ENCODE data around the gene TRAPPC6A.
"Not testable (repeated sequence)": the region's sequence is repeated elsewhere in the genome, so short reads cannot be mapped to it uniquely, and the experiment has no call there.

The TRAPPC6A gene

DNA sequence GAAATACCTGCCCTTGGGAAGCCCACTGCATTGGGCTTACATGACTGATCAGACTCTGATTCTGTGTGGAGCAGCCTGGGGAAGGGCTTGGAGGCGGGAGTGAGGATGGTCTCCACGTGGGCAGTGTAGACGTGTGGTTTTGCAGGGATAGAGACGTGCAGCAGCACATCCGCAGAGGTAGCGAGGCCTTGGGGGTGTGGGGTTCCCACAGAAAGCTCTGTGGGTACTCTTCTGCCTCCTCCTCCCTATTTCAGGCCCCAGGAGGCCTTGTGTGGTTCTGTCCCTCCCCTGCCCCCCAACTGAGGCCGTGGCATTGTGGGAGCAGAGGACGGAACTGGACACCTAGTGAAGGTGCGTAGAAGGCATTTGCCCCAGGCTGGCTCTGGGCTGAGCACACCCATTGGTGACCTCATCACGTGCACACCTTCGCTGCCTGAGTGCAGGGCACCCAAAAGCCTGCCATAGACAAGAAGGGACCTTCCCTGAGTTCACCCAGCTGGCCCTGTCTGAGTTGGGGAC, 56.2 kb downstream of the TRAPPC6A start:
- H3K4me3 ChIP-seq (ENCODE audit: low read length) = no peak overlapping the region
- no peak for DNase-seq (ENCODE audit: low read depth)
- TF ChIP-seq, protein P1, sequence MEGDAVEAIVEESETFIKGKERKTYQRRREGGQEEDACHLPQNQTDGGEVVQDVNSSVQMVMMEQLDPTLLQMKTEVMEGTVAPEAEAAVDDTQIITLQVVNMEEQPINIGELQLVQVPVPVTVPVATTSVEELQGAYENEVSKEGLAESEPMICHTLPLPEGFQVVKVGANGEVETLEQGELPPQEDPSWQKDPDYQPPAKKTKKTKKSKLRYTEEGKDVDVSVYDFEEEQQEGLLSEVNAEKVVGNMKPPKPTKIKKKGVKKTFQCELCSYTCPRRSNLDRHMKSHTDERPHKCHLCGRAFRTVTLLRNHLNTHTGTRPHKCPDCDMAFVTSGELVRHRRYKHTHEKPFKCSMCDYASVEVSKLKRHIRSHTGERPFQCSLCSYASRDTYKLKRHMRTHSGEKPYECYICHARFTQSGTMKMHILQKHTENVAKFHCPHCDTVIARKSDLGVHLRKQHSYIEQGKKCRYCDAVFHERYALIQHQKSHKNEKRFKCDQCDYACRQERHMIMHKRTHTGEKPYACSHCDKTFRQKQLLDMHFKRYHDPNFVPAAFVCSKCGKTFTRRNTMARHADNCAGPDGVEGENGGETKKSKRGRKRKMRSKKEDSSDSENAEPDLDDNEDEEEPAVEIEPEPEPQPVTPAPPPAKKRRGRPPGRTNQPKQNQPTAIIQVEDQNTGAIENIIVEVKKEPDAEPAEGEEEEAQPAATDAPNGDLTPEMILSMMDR (conservative IDR thresholded peaks at IDR 0.05; ENCODE audit: low read length) = no peak

DNA sequence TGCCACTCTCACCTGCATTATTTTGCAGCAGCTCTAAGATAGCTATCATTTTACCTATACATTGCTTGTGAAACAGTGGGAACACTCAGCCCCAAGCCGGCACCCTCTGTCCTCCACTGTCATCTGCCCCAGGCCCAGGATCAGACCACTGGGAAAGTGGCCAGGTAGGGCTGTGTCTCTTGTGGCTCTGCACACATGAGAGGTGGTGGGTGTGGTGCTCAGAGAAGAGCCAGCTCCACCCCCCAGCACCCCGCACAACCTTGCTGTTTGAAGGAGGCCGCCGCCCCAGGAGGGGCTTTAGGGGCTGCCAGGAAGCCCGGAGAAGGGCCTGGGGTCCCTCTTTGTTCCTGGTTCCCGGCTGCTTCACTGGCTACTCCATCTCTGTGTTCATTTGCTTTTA, 58.5 kb downstream of the TRAPPC6A start:
- H3K4me3 ChIP-seq (ENCODE audit: low read length) = no peak overlapping the region
- TF ChIP-seq, protein P1 (conservative IDR thresholded peaks at IDR 0.05; ENCODE audit: low read length) = no peak
- no peak for DNase-seq (ENCODE audit: low read depth)

DNA sequence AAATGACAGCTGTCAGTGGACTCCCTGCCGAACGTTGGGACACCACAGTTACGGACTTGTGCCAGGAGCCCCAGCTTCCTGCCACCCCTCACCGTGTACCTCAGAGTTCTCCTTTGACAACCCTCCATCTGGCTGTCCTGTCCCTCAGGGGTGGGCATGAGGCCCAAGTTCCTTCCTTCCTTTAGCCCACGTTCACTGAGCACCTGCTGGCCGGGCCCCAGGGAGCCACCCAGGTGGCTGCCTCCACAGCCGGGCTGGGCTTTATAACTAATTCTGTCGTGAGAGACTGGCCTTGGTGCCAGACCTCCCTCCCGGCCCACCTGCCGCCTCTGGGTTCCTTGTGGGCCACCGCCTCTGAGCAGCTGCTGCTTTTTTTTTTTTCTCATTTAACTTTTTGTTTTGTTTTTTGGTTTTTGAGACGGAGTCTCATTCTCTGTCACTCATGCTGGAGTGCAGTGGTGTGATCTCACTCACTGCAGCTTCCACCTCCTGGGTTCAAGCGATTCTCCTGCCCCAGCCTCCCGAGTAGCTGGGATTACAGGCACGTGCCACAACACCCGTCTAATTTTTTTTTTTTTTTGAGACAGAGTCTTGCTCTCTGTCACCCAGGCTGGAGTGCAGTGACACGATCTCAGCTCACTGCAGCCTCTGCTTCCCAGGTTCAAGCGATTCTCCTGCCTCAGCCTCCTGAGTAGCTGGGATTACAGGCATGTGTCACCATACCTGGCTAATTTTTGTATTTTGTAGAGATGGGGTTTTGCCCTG, 59.3 kb downstream of the TRAPPC6A start:
- DNase-seq (ENCODE audit: low read depth); H3K4me3 ChIP-seq (ENCODE audit: low read length): not testable (repeated sequence)

DNA sequence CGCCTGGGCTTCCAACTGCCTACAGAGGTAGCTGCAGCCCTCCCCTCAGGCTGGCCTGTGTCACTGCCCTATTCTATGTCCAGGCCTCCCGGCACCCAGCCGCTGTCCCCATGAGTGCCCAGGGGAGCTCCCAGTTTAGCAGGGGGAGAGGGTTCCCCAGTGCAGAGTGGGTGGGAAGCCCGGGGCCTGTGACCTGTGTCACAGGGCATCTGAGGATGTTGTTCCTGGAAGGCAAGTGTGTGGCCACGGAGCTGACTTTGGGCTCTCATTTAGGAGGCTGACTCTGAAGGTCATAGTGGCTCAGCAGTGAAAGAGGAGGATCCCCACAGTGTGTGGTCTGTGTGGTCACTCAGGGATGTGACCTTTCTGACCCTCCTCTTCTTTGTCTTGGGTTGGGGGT, 59.9 kb downstream of the TRAPPC6A start:
- H3K4me3 ChIP-seq (ENCODE audit: low read length) = no peak overlapping the region
- DNase-seq (ENCODE audit: low read depth) = no peak
- TF ChIP-seq, protein P1 (conservative IDR thresholded peaks at IDR 0.05; ENCODE audit: low read length) = no peak

DNA sequence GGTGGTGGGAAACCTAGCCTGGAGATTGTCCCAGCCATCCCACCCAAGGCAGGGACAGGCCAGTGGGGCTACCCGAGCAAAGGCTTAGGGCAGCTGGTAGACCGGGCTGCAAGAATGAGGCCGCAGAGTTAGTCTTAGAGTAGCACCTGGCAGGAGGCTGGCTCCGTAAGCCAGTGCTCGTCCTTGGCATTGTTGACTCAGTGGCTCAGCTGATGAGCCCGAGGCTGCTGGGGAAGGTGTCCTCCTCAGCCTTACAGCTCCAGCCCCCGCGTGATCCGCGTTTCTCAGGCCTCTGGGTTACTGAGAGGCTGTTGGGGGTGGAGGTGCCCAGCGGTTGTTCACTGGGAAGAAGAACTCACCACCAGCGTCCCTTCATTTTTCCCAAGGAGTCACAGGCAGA, 60.4 kb downstream of the TRAPPC6A start:
- no peak for DNase-seq (ENCODE audit: low read depth)
- H3K4me3 ChIP-seq (ENCODE audit: low read length) = no peak overlapping the region
- TF ChIP-seq, protein P1 (conservative IDR thresholded peaks at IDR 0.05; ENCODE audit: low read length) = no peak

DNA sequence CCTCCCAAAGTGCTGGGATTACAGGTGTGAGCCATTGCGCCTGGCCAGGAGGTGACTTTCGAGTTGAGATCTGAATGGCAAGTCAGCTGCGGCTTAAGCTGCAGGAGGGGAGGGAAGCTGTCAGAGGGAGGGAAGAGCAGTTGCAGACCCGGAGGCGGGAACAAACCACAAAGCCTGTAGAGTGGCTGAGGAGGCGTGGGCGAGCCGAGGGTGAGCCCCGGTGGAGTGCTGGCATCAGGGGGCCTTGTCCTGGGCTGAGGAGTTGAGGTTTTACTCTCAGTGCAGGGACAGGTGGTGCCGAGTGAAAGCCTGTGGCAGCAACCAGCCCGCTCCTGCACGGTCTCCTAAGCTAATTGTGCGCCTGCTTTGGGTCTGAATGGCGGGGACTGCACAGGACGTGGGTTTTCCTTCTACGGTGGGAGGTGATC, 60.9 kb downstream of the TRAPPC6A start:
- no peak overlapping the region for H3K4me3 ChIP-seq (ENCODE audit: low read length)
- TF ChIP-seq, protein P1 (conservative IDR thresholded peaks at IDR 0.05; ENCODE audit: low read length) = no peak
- no peak for DNase-seq (ENCODE audit: low read depth)

DNA sequence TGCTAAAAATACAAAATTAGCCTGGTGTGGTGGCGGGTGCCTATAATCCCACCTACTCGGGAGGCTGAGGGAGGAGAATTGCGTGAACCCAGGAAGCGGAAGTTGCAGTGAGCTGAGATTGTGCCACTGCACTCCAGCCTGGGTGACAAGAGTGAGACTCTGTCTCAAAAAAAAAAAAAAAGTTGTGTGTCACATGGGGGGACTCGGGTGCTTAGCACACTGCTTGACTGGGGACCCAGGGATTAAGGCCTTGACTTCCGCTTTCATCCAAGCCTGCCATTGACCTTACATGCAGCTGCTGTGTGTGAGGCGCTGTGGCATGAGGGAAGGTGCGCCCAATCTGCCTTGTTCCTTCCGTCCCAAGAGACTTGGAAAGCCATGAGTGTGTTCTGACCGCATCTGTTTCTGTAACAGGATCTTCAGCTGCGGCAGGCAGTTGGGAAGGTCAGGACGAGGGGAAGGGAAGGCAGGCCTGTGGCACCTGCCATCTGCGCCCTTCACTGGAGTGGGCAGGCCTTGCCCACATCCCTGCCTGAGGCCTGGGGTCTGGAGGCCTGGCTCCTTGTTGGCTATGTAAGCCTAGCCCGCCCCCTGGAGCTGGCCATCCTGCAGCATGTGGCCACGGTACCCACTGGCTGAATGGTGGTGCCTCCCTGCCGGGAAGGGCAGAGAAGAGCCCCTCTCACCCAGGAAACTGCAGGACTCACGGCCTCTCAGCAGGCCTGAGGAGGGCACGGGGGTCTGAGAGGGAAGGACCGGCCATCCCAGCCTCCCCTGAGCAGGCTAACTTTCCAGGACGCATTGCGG, 62.0 kb downstream of the TRAPPC6A start:
- no peak overlapping the region for H3K4me3 ChIP-seq (ENCODE audit: low read length)
- DNase-seq (ENCODE audit: low read depth) = no peak
- TF ChIP-seq, protein P1 (conservative IDR thresholded peaks at IDR 0.05; ENCODE audit: low read length) = no peak

All from AG10803 (cell line).